GM06990 (cell line): ENCODE data around the gene BACH2.

ENCODE experiments used
- DNase-seq: peaks from one replicate; pipeline ENCODE4 v3.0.0-alpha.2; 2011; ENCODE audit not compliant: insufficient read length; ENCODE audit errors: extremely low read depth
- H3K27me3 ChIP-seq: replicated peaks from 2 replicates; pipeline ENCODE4 v1.6.0; 2011; ENCODE audit warnings: low read length; ENCODE audit not compliant: control insufficient read depth, insufficient read depth
- H3K36me3 ChIP-seq: 2 replicates; pipeline ENCODE4 v1.5.1; 2011; ENCODE audit warnings: low read length; ENCODE audit not compliant: control insufficient read depth, insufficient read depth
- H3K4me3 ChIP-seq: replicated peaks from 2 replicates; pipeline ENCODE4 v1.5.1; 2011; ENCODE audit warnings: low read depth, mild to moderate bottlenecking, control low read depth, low read length
- CTCF ChIP-seq: IDR thresholded peaks from 2 replicates; pipeline ENCODE4 v1.5.1; 2011; ENCODE audit warnings: low read length, control low read depth, mild to moderate bottlenecking, inconsistent platforms; ENCODE audit not compliant: insufficient read depth, poor library complexity, severe bottlenecking

The BACH2 gene

GRCh38 chr6:89997456-89998445, 298.9 kb downstream of the BACH2 start:
- TF ChIP-seq CTCF: no peak
- no peaks in the 10 kb centered on the region; the same call in 1 of the 2 replicates for H3K27me3 ChIP-seq
- DNase-seq: no peak
- H3K36me3 ChIP-seq: no peaks in the 10 kb centered on the region
- H3K4me3 ChIP-seq: no peak overlapping the region

- no peak for DNase-seq
- no peak for TF ChIP-seq CTCF
- no peaks in the 10 kb centered on the region for H3K36me3 ChIP-seq
- no peak overlapping the region for H3K4me3 ChIP-seq
- H3K27me3 ChIP-seq: peaks cover 1% of the 10 kb centered on the region; the same call in 1 of the 2 replicates
Observed at GRCh38 chr6:89993411-89993810, 303.2 kb downstream of the BACH2 start.

- Histone ChIP-seq H3K27me3 (peaks cover 1% of the 10 kb centered on the region; the same call in 1 of the 2 replicates), H3K4me3 (no peak overlapping the region), H3K36me3 (no peaks in the 10 kb centered on the region)
- no peak for DNase-seq
- no peak for TF ChIP-seq CTCF
Observed at GRCh38 chr6:89992818-89993217, 303.8 kb downstream of the BACH2 start.

- H3K4me3 ChIP-seq: no peak overlapping the region
- peaks cover 4% of the 10 kb centered on the region for H3K27me3 ChIP-seq
- no peaks in the 10 kb centered on the region for H3K36me3 ChIP-seq
- TF ChIP-seq CTCF: no peak
- DNase-seq: no peak
Observed at GRCh38 chr6:89989742-89990141, 306.9 kb downstream of the BACH2 start.

- DNase-seq: no peak
- H3K4me3 ChIP-seq: no peak overlapping the region
- H3K36me3 ChIP-seq: no peaks in the 10 kb centered on the region
- TF ChIP-seq CTCF: no peak
- peaks cover 4% of the 10 kb centered on the region for H3K27me3 ChIP-seq
Observed at GRCh38 chr6:89987830-89988229, 308.8 kb downstream of the BACH2 start.
